WERI-Rb-1 (cell line): ENCODE data around the gene PMEL.
A peak's percentile ranks its signal among the peaks of the same experiment; 100 is the strongest.
"Not testable (repeated sequence)": the region's sequence is repeated elsewhere in the genome, so short reads cannot be mapped to it uniquely, and the experiment has no call there.

Experiments used
- DNase-seq: peaks from one replicate; pipeline ENCODE4 v3.0.0-alpha.2; 2020
- H3K27ac ChIP-seq: fragments of 250-450 bp; sonication (Bioruptor Pico); 2 replicates; pipeline ENCODE4 v1.5.1; 2020; ENCODE audit warnings: mild to moderate bottlenecking, moderate library complexity
- H3K27me3 ChIP-seq: fragments of 250-450 bp; sonication (Bioruptor Pico); 2 replicates; pipeline ENCODE4 v1.5.1; 2021; ENCODE audit warnings: mild to moderate bottlenecking, low read depth, moderate library complexity; ENCODE audit not compliant: insufficient read depth, severe bottlenecking
- H3K36me3 ChIP-seq: fragments of 250-450 bp; sonication (Bioruptor Pico); 2 replicates; pipeline ENCODE4 v1.5.1; 2020; ENCODE audit warnings: mild to moderate bottlenecking, moderate library complexity
- H3K4me3 ChIP-seq: 2 replicates; pipeline ENCODE4 v1.5.1; 2011; ENCODE audit warnings: low read depth, mild to moderate bottlenecking, control low read depth, low read length
- H3K9me3 ChIP-seq: fragments of 250-450 bp; sonication (Bioruptor Pico); 2 replicates; pipeline ENCODE4 v1.5.1; 2021; ENCODE audit warnings: mild to moderate bottlenecking, moderate library complexity; ENCODE audit not compliant: severe bottlenecking
- TF ChIP-seq, protein P1 (sequence below): IDR thresholded peaks from 2 replicates; pipeline ENCODE4 v1.5.1; 2011; ENCODE audit warnings: low read depth, mild to moderate bottlenecking, control low read depth, inconsistent platforms, low read length

The PMEL gene

DNA sequence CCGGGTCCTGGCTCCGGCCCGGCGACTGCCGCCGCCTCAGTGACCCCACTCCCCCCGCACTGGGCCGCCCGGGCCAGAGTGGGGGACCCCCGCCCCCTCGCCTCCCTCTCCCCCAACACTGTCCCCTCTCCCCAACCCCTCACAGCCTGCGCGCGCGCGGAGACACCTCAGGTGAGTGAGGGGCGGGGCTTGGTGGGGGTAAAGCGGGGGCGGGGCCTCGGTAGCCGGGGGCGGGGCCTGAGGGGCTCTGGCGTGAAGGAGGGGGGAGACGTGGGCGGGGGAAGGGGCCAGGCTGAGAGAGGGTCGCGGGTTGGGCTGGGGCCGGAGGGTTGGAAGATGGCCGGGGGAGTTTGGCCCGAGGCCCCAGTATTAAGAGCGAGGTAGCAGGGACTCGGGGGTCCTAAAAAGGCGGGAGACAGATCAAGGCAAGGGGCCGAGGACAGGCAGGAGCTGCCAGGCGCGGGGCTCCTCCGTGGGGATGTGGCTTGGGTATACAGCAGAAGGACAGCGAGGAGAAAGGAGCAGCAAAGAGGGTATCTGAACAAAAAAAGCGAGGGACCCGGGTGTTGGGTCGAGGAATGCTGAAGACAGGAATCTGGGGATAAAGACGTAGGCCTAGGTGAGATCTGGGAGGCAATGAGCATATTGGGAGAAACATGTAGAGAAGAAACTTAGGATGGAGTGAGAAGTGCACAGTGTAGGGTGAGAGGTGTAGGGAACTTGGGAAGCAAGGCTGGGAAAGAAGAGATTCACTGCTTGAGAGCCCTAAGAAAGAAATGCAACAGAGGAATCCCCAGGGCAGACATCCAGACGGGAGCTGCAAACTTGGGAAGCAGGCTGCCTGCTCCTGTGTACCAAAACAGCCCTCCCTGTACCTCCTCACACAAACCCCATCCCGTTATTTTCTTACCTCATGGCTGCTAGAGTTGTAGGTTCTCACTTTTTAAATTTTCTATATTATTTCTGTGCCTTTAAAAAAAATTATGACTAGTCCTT, 42.0 kb upstream of the PMEL start:
- Histone ChIP-seq H3K27me3 (no peaks in the 10 kb centered on the region), H3K9me3 (no peaks in the 10 kb centered on the region), H3K4me3 (peak overlapping the region; percentile 76), H3K27ac (peak overlapping the region; percentile 73), H3K36me3 (peaks cover 3% of the 10 kb centered on the region)
- TF ChIP-seq, protein P1, sequence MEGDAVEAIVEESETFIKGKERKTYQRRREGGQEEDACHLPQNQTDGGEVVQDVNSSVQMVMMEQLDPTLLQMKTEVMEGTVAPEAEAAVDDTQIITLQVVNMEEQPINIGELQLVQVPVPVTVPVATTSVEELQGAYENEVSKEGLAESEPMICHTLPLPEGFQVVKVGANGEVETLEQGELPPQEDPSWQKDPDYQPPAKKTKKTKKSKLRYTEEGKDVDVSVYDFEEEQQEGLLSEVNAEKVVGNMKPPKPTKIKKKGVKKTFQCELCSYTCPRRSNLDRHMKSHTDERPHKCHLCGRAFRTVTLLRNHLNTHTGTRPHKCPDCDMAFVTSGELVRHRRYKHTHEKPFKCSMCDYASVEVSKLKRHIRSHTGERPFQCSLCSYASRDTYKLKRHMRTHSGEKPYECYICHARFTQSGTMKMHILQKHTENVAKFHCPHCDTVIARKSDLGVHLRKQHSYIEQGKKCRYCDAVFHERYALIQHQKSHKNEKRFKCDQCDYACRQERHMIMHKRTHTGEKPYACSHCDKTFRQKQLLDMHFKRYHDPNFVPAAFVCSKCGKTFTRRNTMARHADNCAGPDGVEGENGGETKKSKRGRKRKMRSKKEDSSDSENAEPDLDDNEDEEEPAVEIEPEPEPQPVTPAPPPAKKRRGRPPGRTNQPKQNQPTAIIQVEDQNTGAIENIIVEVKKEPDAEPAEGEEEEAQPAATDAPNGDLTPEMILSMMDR = no peak
- peak; percentile 73 for DNase-seq

- Histone ChIP-seq H3K36me3 (peaks cover 2% of the 10 kb centered on the region; the same call in 1 of the 2 replicates), H3K4me3 (no peak overlapping the region), H3K9me3 (no peaks in the 10 kb centered on the region), H3K27ac (no peak overlapping the region), H3K27me3 (no peaks in the 10 kb centered on the region)
- no peak for DNase-seq
- TF ChIP-seq, protein P1 = no peak
These were observed 38.4 kb upstream of the PMEL start for GRCh38 chr12:56004211-56004610.

- not testable (repeated sequence) for H3K27me3 ChIP-seq, DNase-seq, H3K36me3 ChIP-seq, H3K27ac ChIP-seq, H3K4me3 ChIP-seq, H3K9me3 ChIP-seq
These were observed 37.5 kb upstream of the PMEL start for GRCh38 chr12:56003376-56003775.

GRCh38 chr12:56001487-56002100, 35.8 kb upstream of the PMEL start:
- no peak overlapping the region for H3K27ac ChIP-seq
- H3K27me3 ChIP-seq = no peaks in the 10 kb centered on the region
- TF ChIP-seq, protein P1 = no peak
- no peaks in the 10 kb centered on the region for H3K9me3 ChIP-seq
- H3K4me3 ChIP-seq = no peak overlapping the region
- DNase-seq = no peak
- peaks cover 2% of the 10 kb centered on the region; the same call in 1 of the 2 replicates for H3K36me3 ChIP-seq

GRCh38 chr12:55999999-56000540, 34.2 kb upstream of the PMEL start:
- not testable (repeated sequence) for H3K27ac ChIP-seq, H3K4me3 ChIP-seq, DNase-seq, H3K27me3 ChIP-seq, H3K9me3 ChIP-seq, H3K36me3 ChIP-seq

DNA sequence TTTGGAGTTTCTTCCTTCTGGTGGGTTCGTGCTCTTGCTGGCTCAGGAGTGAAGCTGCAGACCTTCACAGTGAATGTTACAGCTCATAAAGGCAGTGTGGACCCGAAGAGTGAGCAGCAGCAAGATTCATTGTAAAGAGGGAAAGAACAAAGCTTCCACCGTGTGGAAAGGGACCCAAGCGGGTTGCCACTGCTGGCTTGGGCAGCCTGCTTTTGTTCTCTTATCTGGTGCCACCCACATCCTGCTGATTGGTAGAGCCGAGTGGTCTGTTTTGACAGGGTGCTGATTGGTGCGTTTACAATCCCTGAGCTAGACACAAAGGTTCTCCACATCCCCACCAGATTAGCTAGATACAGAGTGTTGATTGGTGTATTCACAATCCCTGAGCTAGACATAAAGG, 33.7 kb upstream of the PMEL start:
- H3K27ac ChIP-seq, H3K4me3 ChIP-seq, DNase-seq, H3K36me3 ChIP-seq, H3K9me3 ChIP-seq, H3K27me3 ChIP-seq: not testable (repeated sequence)

DNA sequence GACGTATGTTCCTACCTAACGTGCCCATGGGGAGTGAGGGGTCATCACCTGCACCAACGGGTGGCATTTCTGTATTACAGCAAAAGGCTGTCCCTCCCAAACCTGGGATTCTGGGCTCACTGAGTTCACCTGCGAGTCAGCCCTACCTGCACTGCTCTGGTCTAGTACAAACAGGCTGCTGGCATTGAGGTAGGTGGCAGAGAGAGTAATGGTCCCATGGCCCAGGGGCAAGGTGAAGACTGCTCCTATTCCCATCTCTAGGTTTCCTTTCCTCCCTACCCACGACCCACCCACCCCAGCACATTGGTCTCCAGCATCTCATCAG, 31.7 kb upstream of the PMEL start:
- Histone ChIP-seq H3K4me3 (peak overlapping the region; percentile 70), H3K9me3 (no peaks in the 10 kb centered on the region), H3K27me3 (no peaks in the 10 kb centered on the region), H3K27ac (peak overlapping the region; percentile 49; the same call in 1 of the 2 replicates), H3K36me3 (peaks cover 22% of the 10 kb centered on the region)
- TF ChIP-seq, protein P1 = no peak
- DNase-seq = no peak
